Fibroblast of the aortic adventitia (primary cell): ENCODE data around the gene UBTF. TPM values are rescaled to one million over a fixed set of nuclear protein-coding genes. Genes with fewer than 3 reads are reported as not detected.

Experiments
- DNase-seq: peaks from one replicate; pipeline ENCODE4 v3.0.0-alpha.2; 2010; ENCODE audit warnings: low read depth
- H3K4me3 ChIP-seq: 2 replicates; pipeline ENCODE4 v1.5.1; 2011; ENCODE audit warnings: low read depth, mild to moderate bottlenecking, control low read depth, low read length, moderate library complexity
- CTCF ChIP-seq: IDR thresholded peaks from 2 replicates; pipeline ENCODE4 v1.5.1; 2011; ENCODE audit warnings: mild to moderate bottlenecking, low read length, control low read depth, inconsistent platforms; ENCODE audit not compliant: insufficient read depth
- total RNA-seq: library from RNA; depleted of rRNA; stranded (reverse); fragments of >200 nt; gene quantifications from 2 replicates; pipeline ENCODE4 v1.2.3, GENCODE V29; 2012; ENCODE audit warnings: low replicate concordance

UBTF gene
- total RNA-seq, 1 donor = 64.2 TPM

- no peak for DNase-seq
- no peak overlapping the region for H3K4me3 ChIP-seq
- TF ChIP-seq CTCF = no peak
Observed at GRCh38 chr17:44174427-44174826, 45.0 kb downstream of the UBTF start.

- no peak for DNase-seq
- no peak overlapping the region for H3K4me3 ChIP-seq
- TF ChIP-seq CTCF = no peak
Observed at GRCh38 chr17:44171931-44172455, 47.5 kb downstream of the UBTF start.

GRCh38 chr17:44170499-44171201 is 48.8 kb downstream of the UBTF start, which contains the start of gene ASB16:
TSS of gene ASB16 (plus strand) at chr17:44170704. CDS start at chr17:44170790, 86 bp downstream.
- no peak for TF ChIP-seq CTCF
- H3K4me3 ChIP-seq = no peak within 1 kb of the TSS
- peak; percentile 35 for DNase-seq

- DNase-seq = no peak
- no peak for TF ChIP-seq CTCF
- no peak overlapping the region for H3K4me3 ChIP-seq
Observed at GRCh38 chr17:44170135-44170498, 49.4 kb downstream of the UBTF start.

- no peak for TF ChIP-seq CTCF
- no peak overlapping the region for H3K4me3 ChIP-seq
- DNase-seq = no peak
Observed at GRCh38 chr17:44167181-44167861, 52.2 kb downstream of the UBTF start.

GRCh38 chr17:44164476-44164875 is 55.0 kb downstream of the UBTF start:
- no peak for TF ChIP-seq CTCF
- DNase-seq = no peak
- no peak overlapping the region for H3K4me3 ChIP-seq
